Tibial nerve (tissue), 4 donors: ENCODE measurements around the gene SEMA3C.

Experiments
- EP300 ChIP-seq, 2 donors: sonication (generic); formaldehyde crosslinking; IDR thresholded peaks; one replicate each; pipeline ENCODE4 v1.6.1; 2017; ENCODE audit warnings: antibody characterized with exemption in 2 of 2, mild to moderate bottlenecking in 1 of 2
- TF ChIP-seq, protein P1 (sequence below), 5 experiments: fragments of 200-600 bp in 3 of 5; fragments of 450-650 bp in 2 of 5; sonication (generic) in 3 of 5; IDR thresholded peaks; one replicate each; pipeline ENCODE4 v1.5.1; 2016 to 2019; ENCODE audit warnings: antibody characterized with exemption in 5 of 5, mild to moderate bottlenecking in 3 of 5, moderate library complexity in 2 of 5

DNA sequence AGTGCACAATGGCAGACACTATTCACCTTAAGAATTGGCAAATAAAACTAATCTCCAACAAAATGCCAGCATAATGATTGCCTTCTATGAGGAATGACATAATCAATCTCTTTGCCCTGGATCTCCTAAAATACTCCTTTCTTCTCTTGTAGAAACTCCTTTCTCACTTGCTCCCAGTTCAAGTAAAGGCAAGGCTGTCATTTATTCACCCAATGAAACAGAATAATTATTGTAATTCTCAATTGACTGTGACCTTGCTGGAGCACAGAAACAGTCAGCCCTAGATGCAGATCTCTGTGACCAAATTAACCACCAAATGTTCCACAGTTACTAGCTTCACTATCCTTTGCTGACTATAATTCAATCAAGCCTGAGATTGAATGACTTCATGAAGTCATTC, 99.3 kb downstream of the SEMA3C start:
- TF ChIP-seq EP300 (IDR thresholded peaks at IDR 0.05), result no peak
- TF ChIP-seq, protein P1, sequence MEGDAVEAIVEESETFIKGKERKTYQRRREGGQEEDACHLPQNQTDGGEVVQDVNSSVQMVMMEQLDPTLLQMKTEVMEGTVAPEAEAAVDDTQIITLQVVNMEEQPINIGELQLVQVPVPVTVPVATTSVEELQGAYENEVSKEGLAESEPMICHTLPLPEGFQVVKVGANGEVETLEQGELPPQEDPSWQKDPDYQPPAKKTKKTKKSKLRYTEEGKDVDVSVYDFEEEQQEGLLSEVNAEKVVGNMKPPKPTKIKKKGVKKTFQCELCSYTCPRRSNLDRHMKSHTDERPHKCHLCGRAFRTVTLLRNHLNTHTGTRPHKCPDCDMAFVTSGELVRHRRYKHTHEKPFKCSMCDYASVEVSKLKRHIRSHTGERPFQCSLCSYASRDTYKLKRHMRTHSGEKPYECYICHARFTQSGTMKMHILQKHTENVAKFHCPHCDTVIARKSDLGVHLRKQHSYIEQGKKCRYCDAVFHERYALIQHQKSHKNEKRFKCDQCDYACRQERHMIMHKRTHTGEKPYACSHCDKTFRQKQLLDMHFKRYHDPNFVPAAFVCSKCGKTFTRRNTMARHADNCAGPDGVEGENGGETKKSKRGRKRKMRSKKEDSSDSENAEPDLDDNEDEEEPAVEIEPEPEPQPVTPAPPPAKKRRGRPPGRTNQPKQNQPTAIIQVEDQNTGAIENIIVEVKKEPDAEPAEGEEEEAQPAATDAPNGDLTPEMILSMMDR (IDR thresholded peaks at IDR 0.05), result no peak
